Cortex of kidney (tissue), 1 donor: ENCODE measurements around the gene EEA1.
"Not testable (repeated sequence)": the region's sequence is repeated elsewhere in the genome, so short reads cannot be mapped to it uniquely, and the experiment has no call there.

Experiments used
- DNase-seq: peaks from one replicate; lab custom pipeline; 2025; lab: John Stamatoyannopoulos, UW

EEA1 gene

GRCh38 chr12:92802906-92803305 is 126.2 kb downstream of the EEA1 start:
- DNase-seq: no peak

- DNase-seq: no peak
Measured at GRCh38 chr12:92796650-92797049, 132.4 kb downstream of the EEA1 start.

- no peak for DNase-seq
Measured at GRCh38 chr12:92794814-92795213, 134.3 kb downstream of the EEA1 start.

GRCh38 chr12:92794356-92794755 is 134.7 kb downstream of the EEA1 start:
- not testable (repeated sequence) for DNase-seq

DNA sequence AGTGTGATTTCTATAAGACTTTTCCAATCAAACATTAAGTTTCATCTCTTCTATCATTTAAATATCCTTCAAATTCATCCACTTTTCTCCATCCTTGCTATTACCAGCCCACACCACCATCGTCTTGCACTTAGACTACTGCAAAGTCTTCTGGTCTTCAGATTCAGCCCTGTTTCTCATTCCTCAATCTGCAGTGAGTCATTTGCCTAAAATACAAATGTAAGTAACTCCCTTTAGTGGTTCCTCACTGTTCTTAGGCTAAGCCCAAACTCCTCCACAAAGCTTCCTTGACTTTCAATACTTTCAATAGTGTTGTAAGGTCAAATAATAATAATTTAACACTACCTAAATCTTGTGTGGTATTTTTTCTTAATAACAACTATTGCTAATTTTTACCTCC is 143.1 kb downstream of the EEA1 start:
- DNase-seq: no peak

DNA sequence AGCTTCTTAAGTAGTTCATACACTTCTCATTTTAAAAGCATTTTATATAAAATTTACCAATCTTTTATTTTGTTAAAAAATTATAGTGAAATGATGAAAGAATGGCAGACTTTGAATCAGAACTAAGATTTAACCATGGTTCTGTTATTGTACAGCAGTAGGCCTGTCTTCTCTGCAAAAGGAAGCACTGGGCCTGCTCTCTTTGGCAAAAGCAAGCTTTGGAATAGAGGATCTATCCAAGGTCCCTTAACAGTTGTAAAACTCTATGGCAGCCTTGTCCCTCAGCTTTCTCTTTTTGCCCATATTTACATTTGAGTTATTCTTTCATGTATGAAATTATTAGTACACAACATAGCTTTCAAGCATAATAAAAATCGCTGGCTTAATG is 143.5 kb downstream of the EEA1 start:
- DNase-seq: no peak

DNA sequence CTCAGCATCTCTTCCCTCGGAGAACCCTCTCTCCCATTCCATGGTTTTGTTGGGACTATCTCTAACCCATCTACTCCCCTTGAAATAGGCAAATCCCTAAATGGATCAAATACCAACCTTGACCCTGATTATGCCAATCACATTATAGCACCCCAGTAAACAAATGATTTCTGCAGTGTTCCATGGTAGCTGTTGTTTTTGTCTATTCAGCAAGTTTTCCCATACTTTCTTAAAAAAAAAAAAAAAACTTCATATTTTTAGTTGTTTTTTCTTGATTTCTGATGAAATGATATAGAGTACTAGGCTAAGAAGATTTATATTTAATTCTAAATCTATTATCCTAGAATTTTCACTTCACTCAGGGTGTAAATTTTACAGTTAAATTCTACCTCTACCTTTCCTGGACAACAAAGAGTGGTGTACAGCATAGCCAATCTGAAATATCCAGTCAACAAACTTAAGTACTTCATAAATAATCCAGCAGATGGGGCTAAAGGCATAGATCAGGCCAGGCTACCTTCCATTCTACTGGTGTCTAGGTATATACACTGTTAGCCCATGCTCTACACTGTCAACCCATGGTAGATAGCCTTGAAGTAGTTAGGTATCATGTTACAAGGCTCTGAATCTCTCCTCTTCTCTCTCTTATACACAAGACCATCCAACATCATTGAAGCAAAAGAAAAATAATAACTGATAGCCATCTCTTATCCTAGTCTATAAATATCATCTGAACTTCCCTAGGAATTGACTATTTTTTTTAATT is 144.1 kb downstream of the EEA1 start:
- DNase-seq: no peak

GRCh38 chr12:92784356-92784755 is 144.7 kb downstream of the EEA1 start:
- no peak for DNase-seq

- DNase-seq: no peak
Measured at GRCh38 chr12:92779902-92780301, 149.2 kb downstream of the EEA1 start.

DNA sequence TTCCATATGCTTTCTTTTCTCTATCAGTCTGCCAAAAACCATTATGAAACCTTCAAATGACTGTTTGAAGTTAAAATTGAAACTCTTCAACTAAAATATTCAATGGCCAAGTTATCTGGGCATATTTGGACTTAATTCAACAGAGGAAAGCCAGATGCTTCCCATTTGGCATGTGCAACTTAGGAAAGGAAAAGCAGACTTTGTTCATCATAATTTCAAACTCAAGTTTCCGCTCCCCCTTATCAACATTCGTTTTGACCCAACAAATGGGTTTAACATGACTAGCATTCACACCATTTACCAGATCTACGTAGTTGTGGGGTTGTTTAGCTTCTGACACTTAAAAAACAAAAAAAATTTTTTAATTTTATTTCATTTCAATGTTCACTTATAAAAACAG is 150.6 kb downstream of the EEA1 start:
- DNase-seq: no peak

DNA sequence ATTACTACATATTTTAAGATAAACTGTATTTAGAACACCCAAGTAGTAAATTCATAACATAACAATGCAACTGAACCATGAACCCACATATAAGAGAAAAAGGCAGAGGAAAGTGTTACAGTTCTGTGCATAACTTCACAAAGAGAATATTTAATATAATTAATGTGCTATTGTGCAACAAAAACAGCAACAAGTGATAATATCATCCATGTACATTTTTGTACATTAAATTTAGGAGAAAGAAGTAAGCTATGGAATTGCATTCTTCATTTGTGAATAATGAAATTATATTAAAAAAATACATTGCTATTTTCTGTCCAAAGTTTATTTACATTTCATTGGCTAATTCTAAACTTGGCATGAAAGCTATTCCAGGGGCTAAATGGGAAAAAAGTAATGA is 153.7 kb downstream of the EEA1 start:
- no peak for DNase-seq

DNA sequence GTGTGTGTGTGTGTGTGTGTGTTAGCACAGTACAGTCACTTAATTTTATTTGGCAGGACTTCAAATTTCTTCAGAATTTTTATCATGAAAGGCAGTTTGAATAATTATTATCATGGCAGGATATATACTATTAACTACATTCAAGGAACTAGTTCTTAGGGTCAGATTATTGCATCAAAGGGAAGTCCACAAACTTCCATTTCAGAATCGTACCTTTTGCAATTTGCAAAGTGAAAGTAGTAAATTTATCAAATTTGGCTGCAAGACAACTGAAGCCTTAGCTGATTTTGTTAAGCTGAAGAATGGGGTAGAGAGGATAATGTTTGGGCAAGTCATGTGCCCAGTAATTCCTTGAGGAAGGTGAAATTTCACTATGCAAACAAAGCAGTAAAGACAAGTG is 158.1 kb downstream of the EEA1 start:
- DNase-seq: no peak

- DNase-seq: no peak
Measured at GRCh38 chr12:92769124-92769901, 159.8 kb downstream of the EEA1 start.

DNA sequence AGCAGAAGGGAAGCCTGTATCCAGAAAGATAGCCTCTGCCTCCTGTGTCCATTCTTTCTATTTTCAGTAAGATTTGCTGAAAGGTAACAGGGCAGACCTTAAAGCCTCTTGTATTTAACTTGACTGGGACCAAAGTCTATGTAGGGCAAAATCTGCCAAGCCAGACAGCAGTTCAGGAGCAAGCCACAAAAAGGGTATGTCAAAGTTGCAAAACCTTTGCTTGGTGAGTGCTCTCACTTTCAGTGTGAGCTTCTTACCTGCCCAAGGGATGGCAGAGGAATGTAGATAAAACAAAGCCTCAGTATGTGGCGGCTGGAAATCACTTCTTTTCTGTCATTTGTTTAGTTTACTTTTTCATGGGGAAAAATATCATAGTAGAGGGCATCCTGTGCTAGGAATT is 163.2 kb downstream of the EEA1 start:
- DNase-seq: no peak

- no peak for DNase-seq
Measured at GRCh38 chr12:92764831-92765230, 164.3 kb downstream of the EEA1 start.

DNA sequence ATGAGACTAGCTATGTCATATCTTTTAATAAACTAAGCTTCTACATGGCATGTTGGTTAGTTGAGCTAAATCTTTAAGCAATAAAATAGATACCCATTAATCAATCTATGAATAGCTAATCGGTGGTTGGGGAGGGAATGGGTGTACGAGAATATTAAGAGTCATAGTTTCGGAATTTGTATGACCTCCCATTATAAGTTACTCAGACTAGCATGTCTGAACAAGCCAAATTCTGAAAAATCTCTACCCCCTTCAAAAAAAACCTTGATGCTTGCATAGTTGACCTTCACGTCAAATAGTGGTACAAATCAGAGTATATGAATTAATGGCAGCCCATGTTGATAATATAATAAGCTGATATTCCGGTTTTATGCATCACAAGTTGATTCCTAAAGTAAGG is 166.3 kb downstream of the EEA1 start:
- no peak for DNase-seq

GRCh38 chr12:92759634-92760268 is 169.3 kb downstream of the EEA1 start:
- no peak for DNase-seq

- DNase-seq: no peak
Measured at GRCh38 chr12:92757597-92758121, 171.4 kb downstream of the EEA1 start.

GRCh38 chr12:92756898-92757596 is 172.0 kb downstream of the EEA1 start:
- no peak for DNase-seq

- no peak for DNase-seq
Measured at GRCh38 chr12:92753976-92754885, 174.9 kb downstream of the EEA1 start.

DNA sequence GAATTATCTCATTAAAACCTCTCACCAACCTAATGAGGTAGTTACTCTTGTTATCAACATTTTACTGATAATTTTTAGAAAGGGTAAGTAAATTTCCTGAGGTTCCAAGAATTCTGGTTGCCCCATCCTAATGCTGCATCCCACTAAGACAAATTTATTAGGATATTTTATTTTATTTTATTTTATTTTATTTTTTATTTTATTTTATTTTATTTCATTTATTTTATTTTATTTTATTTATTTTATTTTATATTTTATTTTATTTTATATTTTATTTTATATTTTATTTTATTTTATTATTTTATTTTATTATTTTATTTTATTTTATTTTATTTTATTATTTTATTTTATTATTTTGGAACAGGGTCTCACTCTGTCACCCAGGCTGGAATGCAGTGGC is 179.4 kb downstream of the EEA1 start:
- not testable (repeated sequence) for DNase-seq
